PC-9 (cell line): ENCODE results near the gene KLC4.

ENCODE experiments used
- CTCF ChIP-seq: fragments of 200-600 bp; sonication (generic); conservative IDR thresholded peaks from 2 replicates; pipeline ENCODE4 v1.6.1; 2017; ENCODE audit warnings: mixed run types, antibody characterized with exemption, mild to moderate bottlenecking, moderate library complexity
- EZH2 ChIP-seq: fragments of 200-600 bp; sonication (generic); IDR thresholded peaks from 2 replicates; pipeline ENCODE4 v1.8.0; 2017; ENCODE audit warnings: antibody characterized with exemption, low read depth

GRCh38 chr6:43095939-43096338, 36.5 kb downstream of the KLC4 start:
- no peak for TF ChIP-seq CTCF
- no peak for TF ChIP-seq EZH2
